GM18517 (cell line): ENCODE measurements around the gene NPAS3.

ENCODE experiments used
- ATAC-seq: cut with Tn5 transposase; IDR thresholded peaks from one replicate; pipeline ENCODE4 v1.9.1; 2021; ENCODE audit warnings: mild to moderate bottlenecking, moderate library complexity; ENCODE audit not compliant: unreplicated experiment

The NPAS3 gene

DNA sequence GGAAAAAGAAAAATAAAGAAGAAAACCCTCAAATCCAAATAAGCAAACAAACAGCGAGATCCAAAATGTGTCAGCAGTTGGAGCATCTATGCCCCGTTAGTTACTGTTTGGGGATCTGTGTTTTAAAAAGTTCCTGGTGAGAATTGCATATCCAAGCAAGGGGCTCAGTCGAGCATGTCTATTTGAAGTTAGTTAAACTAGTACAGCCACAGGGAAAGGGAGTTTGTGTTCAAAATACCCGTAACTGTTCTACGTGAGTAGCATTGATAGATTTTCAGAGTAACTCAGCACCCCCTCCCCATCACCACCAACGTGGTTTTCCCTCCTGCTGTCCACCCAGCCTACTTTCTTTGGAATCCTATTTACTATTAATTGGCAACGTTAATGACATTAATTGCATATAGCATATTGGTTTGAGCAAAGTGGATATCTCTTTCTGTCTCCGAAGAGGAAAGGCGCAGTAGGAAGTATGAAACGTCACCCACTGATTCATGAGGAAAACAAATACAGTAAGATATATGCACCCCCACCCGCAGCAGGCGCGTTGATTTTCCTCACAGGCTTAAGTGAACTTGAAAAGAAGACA lies 1.5 kb downstream of the NPAS3 start:
- no peak for ATAC-seq

DNA sequence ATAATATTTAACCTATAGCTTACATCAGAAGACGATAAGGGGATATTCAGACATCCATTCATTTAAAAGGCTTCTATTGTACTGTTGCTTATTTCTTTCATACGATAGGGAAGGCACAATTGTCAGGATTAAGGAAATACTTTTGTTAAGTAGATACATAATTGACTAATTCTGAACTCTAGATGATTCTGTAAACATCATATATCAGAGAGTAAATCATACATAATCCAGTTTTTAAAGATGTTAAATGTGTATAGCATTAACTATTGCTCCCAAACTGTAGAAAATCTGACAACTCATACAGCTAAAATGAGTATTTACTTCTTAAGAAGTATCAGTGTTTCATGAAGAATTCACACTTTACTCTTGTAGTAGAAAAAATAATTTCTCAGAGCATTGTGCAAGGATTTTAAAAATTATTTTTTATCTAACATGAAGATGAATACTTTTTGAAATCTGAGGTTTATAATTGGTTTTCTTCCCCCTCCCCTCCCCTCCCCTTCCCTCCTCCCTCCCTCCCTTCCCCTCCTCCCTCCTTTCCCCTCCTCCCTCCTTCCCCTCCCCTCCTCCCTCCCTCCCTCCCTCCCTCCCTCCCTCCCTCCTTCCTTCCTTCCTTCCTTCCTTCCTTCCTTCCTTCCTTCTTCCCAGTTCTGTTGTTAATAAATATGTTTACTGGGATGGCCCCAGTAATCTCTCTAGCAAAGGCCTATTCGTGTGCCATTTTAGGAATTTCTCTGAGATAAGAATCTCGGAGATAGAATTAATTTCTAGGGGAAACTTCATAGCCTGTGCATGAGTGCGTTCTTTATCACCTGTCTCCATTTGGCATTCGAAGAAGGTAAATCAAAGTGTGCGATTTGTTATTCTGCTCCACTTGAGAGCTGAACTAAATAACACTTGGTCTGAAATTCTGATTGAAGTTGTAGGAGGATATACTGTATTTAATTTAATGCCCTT lies 2.3 kb downstream of the NPAS3 start:
- no peak for ATAC-seq

GRCh38 chr14:32941668-32942065 lies 3.0 kb downstream of the NPAS3 start:
- no peak for ATAC-seq

DNA sequence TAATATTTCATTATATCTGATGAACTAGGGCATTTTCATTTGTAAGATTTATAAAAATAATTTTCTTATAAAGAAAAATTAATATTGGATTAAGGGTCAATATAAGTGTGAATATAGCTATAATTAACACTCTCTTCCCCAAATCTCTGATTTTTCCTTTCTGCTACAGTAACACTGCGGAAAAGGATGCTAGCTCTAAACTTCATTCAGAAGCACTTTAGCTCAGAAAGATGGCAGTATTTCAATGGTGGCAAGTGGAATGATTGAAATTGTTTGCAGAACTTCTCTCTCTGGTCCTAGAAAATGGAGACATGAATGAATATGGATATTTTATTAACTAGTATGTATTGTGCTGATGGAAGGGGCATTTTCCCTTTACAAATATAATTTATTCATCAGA lies 8.4 kb downstream of the NPAS3 start:
- ATAC-seq: no peak

GRCh38 chr14:32947792-32948191 lies 9.1 kb downstream of the NPAS3 start:
- ATAC-seq: no peak

DNA sequence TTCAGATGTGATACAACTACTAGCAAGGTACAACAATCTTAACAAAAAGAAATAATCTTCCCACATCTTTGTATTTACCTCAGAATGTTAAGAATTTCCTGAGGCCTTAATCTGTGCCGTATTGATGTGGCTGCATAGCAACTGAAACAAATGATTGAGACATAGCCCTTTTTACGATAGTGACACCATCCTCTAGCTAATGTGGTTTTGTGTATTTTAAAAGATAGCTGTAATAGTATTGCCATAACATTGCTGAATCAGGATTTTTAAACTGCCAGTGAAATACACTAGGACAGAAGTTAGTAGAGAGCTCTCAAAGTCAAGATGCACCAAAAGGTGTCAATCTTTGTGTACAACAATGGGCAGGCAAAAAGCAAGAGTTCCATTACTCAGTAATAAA lies 11.9 kb downstream of the NPAS3 start:
- no peak for ATAC-seq

GRCh38 chr14:32967421-32967820 lies 28.7 kb downstream of the NPAS3 start:
- no peak for ATAC-seq

DNA sequence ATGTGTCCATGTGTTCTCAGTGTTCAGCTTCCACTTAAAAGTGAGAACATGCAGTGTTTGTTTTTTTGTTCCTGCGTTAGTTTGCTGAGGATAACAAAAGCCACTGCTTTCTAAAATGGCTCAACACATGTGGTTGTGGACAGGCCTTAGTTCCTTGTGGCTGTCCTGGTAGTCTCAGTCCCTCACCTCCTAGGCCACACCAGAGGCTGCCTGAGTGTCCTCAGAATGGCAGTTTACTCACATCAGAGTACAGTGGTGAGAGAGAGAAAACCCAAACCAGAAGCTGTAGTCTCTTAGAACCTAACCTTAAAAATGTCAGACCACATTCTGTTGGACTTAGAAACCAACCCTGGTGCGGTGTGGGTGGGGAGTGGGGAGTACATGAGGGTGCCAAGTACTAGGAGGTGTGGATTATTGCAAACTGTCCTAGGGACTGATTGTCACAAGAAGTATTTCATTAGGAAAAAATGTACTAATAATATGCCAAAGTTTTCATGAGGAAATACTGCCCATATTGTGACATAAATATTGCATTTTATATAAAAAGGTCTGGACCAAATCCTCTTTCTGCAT lies 30.4 kb downstream of the NPAS3 start:
- no peak for ATAC-seq

DNA sequence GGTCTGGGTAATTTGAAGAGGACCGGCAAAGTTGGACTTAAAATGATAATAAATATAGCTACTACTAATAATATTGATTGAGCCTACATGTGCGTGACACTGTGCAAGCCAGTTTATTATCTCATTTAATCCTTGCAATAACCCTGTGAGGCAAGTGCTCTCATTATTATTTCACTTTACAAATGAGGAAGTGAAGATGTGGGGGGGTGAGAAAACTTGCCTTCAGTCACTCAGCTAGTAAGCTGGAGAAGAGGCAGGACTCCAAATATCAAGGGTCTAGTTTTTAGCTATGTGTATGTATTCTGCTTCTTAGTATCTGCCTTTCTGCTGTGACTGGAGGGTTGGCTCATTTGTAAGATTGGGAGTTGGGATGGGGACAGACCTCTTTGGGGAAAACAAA lies 39.2 kb downstream of the NPAS3 start:
- ATAC-seq: no peak

GRCh38 chr14:32978691-32979255 lies 40.1 kb downstream of the NPAS3 start:
- ATAC-seq: no peak

GRCh38 chr14:32980178-32980901 lies 41.7 kb downstream of the NPAS3 start:
- ATAC-seq: no peak

DNA sequence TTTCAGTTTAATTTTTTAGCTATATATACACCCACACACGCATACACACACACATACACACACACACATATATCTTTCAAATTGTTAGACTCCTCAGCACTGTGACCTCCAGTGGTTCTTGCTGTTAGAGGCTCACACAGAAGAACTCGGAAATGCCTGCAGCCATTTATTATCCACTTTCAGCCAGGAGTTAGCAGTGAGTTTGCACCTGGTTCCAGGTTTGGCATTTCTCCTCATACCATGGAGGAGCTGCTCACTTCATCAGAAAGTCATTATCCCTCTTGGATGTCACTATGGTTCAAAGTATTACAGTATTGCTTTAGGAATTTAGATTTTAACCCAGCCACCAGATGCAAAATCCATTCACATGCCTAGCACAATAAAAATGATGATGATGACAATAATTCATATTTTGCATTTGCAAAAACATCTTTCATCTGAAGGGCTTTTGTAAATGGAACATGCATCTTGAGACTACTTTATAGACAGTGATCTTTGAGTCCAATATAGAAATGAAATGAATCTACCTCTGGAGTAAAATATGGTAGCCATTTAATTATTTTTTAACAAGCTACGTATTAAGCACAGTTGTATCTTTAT lies 42.3 kb downstream of the NPAS3 start:
- no peak for ATAC-seq

DNA sequence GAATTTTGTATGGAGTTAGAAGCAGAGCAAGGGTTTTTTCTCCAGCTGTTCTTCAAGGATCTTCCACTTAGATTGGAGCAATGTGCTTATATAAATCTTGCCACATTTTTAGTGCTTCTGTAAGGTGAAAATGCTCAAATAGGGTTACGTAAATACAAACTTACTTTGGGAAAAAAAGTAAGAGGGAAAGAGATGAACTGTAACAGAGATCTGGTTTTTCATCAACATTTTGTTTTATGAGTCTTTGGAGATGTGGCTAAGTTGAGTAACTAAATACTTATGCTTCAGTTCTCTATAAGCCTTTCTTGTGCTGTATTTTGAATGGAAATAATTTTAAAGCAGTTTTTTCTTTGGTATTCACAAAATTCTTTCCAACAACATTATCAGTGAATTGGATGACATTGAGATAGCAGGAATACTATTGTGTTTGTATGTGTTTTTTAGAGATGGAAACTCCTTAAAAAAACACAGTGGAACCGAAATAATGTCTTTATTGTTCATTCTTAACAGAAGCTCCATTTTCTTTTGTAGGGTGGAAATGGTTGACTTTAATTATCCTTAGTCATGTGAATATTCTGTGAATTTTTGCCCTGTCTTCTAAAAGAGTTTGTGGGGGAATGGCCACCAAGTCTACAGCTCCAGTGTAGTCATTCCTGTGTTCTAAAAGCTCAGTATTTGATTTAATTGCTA lies 45.7 kb downstream of the NPAS3 start:
- no peak for ATAC-seq

DNA sequence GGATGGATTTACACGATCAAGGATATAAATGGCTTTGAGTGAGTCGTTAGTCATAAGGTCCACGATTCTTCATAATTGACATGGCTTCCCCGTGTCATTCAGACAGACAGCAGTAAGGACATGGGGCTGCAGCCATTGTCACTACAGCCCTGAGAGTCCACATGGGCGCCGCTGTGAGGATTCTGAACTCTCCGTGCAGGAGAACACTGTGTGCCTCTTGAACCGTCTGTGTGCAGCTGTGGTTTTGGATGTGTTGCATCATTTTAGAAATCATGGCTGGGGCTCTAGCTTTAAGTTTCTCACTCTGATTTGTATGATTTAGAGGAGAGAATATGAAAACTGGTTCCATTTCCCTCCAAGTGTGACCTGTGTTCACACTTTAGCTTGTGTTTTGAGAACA lies 47.2 kb downstream of the NPAS3 start:
- ATAC-seq: no peak

GRCh38 chr14:32986791-32987540 lies 48.3 kb downstream of the NPAS3 start:
- ATAC-seq: no peak

DNA sequence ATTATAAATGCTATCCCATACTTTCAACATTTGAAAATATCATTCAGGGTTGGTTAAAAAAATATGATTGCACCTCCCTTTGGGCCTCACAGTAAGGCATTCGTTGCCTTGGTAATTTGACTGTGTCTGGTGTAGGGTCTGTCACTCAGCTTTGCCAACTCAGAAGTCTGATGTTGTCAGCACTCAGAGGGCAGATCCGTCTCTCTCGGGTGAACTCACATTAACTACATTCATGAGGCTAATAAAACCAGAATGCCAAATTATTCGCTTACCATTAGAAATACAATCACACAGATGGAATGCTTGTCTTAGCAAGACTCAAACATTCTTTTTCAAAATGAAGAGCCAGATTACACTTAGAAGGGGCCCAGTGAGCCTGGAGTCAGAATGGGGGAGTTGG lies 53.0 kb downstream of the NPAS3 start:
- no peak for ATAC-seq

DNA sequence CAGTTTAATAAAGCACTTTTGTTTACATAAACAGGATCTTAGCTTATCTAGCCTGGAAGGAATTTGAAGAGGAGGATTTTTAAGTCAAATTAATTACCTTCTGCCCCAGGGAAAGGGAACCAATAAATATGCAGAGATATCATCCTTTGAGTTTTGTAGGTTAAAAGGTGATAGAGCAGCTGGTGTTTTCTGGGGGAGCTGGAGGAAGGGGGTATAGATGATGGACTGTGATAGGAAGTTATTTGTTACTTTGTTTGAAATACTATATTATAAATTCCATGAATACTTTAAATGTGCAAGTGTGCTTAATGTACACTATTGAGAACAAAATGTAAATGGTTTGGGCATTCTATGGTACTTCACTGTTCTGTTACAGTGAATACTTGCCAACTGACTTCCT lies 55.2 kb downstream of the NPAS3 start:
- ATAC-seq: no peak

DNA sequence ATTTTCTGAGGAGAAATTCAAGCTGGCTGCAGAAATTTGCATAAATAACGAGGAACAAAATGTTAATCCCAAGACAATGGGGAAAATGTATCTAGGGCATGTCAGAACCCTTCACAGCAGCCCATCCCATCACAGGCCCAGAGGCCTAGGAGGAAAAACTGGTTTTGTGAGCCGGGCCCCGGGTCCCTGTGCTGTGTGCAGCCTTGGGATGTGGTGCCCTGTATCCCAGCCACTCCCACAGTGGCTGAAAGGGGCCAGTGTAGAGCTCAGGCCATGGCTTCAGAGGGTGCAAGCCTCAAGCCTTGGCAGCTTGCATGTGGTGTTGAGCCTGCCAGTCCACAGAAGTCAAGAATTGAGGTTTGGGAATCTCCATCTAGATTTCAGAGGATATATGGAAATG lies 57.7 kb downstream of the NPAS3 start:
- ATAC-seq: no peak

DNA sequence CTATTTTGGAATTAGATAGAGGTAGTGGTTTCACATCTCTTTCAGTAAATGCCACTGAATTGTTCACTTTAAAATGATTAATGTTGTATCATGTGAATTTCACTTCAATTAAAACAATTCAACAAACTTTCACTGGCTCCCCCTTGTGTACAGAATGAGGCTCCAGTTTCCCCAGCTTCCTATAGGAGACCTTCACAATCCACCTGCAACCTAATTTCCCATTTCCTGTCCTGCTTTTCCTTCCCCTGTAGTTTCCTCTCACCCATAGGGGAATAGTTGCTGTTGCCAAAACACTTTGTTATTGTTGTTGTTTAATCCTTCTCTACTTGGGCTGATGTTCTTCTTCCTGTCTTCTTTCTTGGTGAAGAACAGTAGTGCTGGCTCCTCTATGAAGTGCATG lies 59.8 kb downstream of the NPAS3 start:
- ATAC-seq: no peak
